GM18499 (cell line): ENCODE data around the gene ZFP36.
"Not testable (repeated sequence)": the region's sequence is repeated elsewhere in the genome, so short reads cannot be mapped to it uniquely, and the experiment has no call there.

ENCODE experiments used
- ATAC-seq: cut with Tn5 transposase; IDR thresholded peaks from one replicate; pipeline ENCODE4 v1.9.1; 2021; ENCODE audit warnings: moderate number of reproducible peaks; ENCODE audit not compliant: insufficient read depth, unreplicated experiment

ZFP36 gene

DNA sequence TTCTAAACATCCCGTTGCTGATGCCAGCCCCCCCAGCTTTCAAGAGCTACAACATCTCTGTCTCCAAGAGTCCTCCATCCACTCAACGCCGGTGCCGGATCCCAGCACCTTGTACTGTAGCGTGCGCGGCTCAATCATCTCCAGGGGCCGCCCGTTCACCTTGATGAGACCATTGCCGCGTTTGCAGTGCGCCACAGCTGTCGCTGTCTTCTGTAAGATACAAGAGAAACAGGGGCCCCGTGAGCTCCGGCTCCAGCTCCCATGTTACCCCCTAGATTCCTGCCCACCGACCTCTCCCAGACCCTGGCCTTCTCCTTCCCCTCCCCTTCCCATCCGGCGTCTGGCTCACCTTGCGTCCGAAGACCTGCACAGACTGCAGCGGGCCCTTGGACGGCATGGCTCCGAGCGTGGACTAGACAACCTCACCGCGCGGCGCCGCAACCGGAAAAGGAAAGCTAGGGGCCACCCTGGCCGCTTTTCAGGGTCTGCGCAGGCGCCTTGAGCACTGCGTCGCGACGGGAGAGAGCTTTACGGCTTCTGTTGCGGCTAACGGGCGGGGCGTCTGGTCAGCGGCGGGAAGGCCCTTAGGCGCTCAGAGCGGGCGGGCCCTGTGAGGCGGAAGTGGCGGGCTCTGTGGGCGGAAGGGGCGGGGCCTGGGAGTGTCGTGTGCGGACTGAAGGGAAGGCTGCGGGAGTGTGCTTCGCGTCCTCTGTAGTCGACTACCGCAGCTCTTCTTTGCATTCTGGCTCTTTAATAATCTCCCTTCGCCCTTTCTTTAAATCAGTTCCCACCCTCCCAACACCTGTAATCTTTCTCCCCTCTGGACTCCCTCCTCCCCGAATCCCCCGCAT is 29.1 kb downstream of the ZFP36 start, which contains the start of gene RPS16:
Gene RPS16, minus strand, starts transcription at position 451 of the 851 bp plus-strand sequence. Its CDS starts 54 bp downstream, at position 397.
- ATAC-seq: no peak

DNA sequence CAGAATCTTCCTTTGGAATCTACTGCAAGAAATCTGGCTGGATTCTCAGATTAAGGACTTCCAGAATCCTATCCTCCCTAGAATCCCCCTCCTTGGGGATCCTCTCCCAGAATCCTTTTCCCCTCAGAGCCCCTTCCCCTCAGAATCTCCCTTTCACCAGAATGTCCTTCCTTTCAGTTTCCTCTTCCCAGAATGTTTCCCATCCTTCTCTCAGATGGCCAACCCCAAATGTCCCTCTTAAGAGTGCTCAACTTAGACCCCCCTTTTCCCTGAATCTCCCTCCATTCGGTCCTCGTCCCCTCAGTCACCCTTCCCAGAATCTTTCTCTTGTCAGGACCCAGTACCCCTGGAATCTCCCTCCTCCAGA is 29.7 kb downstream of the ZFP36 start:
- no peak for ATAC-seq

DNA sequence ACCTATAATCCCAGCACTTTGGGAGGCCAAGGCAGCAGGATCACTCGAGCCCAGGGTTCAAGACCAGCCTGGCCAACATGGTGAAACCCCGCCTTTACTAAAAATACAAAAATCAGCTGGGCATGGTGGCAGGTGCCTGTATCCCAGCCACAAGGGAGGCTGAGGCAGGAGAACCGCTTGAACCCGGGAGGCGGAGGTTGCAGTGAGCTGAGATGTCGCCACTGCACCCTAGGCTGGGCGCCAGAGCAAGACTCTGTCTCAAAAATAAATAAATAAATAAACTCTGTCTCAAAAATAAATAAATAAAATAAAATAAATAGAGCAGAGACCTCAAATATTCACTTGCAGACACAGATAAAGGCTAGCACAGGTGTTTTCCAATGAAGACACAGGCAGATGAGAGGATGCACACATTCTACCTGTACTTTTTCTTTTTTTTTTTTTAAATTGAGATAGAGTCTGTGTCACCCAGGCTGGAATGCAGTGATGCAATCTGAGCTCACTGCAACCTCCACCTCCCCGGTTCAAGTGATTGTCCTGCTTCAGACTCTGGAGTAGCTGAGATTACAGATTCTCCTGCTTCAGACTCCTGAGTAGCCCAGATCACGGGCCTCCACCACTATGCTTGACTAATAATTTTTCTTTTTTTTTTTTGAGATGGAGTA is 31.8 kb downstream of the ZFP36 start:
- no peak for ATAC-seq

DNA sequence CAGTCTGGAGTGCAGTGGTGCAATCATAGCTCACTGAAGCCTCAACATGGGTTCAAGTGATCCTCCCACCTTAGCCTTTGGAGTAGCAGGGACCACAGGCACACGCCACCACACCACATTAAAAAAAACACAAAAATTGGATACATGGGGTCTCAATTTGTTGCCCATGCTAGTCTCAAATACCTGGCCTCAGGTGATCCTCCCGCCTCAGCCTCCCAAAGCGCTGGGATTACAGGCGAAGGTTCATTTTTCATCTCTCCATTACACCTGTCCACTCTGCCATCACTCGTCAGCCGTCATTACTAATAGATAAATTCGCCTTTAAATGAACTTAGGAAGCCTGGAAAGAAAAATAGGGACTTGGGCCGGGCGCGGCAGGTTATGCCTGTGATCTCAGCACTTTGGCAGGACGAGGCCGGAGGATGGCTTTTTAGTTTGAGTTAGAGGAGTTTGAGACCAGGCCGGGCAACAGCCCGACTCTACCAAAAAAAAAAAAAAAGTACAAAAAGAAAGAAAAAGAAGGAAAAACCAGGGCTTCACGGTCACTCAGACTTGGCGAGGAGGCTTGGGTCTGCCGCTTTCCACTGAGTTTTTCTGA is 38.0 kb downstream of the ZFP36 start:
- ATAC-seq: no peak

DNA sequence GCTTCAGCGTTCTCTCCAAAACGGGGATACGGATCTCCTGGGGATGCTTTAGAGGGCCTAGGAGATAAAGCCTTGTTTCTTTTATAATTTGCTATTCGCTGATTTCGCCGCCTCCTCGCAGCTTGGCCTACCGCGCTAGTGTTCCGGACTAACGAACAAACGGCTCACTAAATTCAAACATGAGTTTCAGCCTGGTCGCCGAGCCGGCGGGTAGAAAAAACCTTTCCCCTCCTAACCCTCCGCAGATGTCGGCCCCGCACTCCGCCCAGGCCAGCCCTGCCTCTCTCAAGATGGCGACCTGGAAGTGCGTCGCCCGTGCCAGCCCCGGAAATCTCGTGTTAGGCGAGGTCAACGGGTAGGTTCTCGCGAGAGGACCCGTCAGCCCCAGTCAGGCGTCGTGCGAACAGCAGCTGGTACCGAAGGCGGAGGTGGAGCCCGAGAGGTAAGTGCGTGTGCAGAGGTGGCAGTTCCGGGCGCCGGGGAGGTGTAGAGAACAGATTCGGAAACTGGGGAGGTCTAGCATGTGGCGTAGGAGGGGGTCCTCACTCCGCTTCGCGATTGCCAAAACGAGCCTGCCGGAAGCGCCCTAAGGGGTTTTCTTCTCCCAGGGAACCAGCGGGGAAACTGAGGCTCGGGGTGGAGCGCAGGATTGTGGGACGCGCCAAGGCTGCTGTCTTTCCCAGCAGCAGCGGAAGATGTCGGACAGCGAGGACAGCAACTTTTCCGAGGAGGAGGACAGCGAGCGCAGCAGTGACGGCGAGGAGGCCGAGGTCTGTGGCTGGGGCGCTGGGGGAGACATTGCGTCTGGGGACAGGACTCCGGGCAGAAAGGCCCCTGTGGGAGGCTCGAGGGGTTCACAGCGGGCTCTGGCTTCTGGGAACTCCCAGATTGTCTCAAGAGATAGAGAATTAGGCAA is 38.8 kb downstream of the ZFP36 start, which contains the start of gene SUPT5H:
Gene SUPT5H, plus strand, starts transcription at position 387 of the 916 bp plus-strand sequence. Its CDS starts 309 bp downstream, at position 696.
- peak; percentile 47 for ATAC-seq

DNA sequence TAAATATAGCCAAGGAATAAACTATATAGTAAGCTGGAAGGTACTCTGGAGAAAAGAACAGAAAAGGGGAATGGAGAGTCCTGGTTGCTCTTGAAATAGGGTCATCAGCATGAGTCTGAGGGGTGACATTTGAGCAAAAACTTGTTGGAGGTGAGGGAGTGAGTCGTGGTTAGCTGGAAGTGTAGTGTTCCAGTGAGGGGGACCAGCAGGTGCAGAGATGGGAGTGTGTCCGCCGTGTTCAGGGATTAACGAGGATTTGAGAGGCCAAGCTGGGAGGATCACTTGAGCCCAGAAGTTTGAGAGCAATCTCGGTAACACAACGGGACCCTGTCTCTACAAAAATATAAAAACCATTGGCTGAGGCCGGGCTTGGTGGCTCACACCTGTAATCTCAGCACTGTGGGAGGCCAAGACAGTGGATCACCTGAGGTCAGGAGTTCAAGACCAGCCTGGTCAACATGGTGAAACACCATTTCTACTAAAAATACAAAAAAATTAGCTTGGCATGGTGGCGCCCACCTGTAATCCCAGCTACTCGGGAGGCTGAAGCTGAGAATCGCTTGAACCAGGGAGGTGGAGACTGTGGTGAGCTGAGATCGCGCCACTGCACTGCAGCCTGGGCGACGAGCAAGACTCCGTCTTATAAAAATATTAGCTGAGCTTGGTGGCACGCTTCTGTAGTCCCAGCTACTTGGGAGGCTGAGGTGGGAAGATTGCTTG is 39.9 kb downstream of the ZFP36 start:
- ATAC-seq: no peak

DNA sequence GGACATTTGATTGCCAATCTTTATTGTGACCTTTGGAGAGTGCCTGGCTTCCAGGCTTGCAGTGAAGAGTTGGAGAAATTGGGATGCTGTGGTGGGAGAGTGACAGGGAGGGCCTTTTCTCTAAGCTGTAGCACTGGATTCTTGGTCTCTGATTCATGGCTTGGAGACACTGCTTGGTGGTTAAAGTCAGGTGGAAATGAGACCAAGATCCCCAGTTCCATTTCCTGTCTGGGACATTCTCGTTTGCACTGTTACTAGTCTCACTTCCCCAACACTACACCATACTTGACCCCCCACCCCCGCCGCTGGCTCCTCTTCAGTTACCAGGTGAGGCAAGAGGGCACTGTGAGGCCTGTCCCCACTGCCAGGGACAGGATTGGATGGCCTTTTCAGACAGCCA is 41.6 kb downstream of the ZFP36 start:
- no peak for ATAC-seq

DNA sequence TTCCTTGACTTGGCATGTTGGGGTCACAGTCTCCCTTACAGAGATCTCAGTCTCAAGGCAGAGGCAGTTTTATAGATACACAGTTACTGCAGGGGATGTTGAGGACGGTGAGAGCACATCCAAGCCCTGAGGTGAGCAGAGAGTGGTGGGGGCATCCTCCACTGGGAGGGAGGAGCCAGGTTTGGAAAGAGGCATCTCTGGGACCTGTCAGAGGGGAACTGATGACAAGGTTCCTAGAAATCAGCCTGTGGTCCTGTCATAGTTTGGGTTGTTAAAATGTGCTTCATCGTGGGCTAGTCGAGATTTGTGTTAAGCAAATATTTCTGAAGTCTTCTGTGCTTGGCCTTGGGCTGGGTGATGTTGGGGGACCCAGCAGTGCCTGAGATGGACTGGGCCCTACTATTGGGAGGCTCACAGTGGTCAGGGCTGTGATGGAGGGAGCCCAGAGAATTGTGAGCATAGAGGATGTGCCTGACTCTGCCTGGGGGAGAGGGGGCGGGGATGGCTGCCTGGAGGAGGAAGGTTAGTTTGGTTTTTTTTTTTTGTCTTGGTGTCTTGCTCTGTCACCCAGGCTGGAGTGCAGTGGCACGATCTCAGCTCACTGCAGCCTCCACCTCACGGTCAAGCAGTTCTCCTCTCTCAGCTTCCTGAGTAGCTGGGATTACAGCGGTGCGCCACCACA is 42.6 kb downstream of the ZFP36 start:
- ATAC-seq: no peak

DNA sequence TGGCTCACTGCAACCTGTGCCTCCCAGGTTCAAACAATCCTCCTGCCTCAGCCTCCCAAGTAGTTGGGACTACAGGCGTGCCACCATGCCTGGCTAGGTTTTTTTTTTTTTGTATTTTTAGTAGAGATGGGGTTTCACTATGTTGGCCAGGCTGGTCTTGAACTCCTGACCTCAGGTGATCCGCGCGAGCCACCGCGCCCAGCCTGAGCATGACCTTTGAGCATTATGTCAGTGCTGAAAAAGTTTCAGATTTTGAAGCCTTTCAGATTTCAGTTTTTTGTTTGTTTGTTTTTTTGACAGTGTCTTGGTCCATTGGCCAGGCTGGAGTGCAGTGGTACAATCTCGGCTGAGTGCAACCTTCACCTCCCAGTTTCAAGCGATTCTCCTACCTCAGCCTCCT is 44.6 kb downstream of the ZFP36 start:
- ATAC-seq: not testable (repeated sequence)
